ENCODE measurements around the gene TUBB1. TPM values are rescaled to one million over a fixed set of nuclear protein-coding genes. Genes with fewer than 3 reads are reported as not detected.
A peak's percentile ranks its signal among the peaks of the same experiment; 100 is the strongest.

The TUBB1 gene
- polyA plus RNA-seq, 1 donor (not counting 4 experiments of a cell fraction or from before 2014, with no cell fraction given), result 0.03 TPM

DNA sequence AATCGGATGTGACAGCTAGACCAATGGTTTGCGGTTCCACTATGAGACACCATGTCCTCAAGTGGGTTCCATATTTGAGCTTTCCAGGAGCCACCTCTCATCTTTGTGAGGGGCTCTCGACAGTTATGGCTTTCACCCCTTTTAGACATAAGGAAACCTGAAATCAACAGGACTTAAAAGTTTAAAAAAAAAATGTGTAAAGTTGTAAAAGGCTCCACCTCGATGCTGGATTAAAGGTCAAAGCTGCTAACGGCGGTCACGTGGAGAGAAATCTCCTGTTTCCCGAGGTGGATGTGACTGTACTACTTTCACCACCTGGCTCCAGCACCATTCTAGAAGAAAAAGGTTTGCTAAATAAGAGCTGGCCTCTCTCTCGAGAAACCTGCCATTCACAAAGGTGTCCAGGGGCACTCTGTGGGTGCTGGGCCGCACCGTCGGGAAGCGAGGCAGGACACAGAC is 12.4 kb downstream of the TUBB1 start:
- FAIRE-seq, result no peak
- Histone ChIP-seq H3K79me2 (ENCODE audit: control insufficient read depth, insufficient read depth, low read length) (peaks cover 64% of the 10 kb centered on the region), H3K4me3 (ENCODE audit: control insufficient read depth in 2 of 3, extremely low read depth in 1 of 3, insufficient read depth in 2 of 3, low read depth in 1 of 3, low read length in 3 of 3) (peak overlapping the region; percentile 69 to 93 (median 71)), H3K9me3 (ENCODE audit: control insufficient read depth, low read depth, low read length) (no peaks in the 10 kb centered on the region), H3K4me1 (ENCODE audit: control insufficient read depth, extremely low read depth, insufficient read depth, low read length) (peaks cover 31% of the 10 kb centered on the region), H3K9ac (ENCODE audit: control insufficient read depth, extremely low read depth, insufficient read depth, low read length) (peak overlapping the region; percentile 81), H3K4me2 (ENCODE audit: control insufficient read depth, extremely low read depth, insufficient read depth, low read depth, low read length) (peak overlapping the region; percentile 88), H4K20me1 (ENCODE audit: control insufficient read depth, extremely low read depth, insufficient read depth, low read length) (peaks cover 3% of the 10 kb centered on the region), H3K27ac (ENCODE audit: control insufficient read depth, insufficient read depth, low read length) (peak overlapping the region; percentile 72), H3K9me1 (ENCODE audit: control insufficient read depth, extremely low read depth, insufficient read depth, low read length) (no peaks in the 10 kb centered on the region), H2AFZ (ENCODE audit: control insufficient read depth, low read length) (peak overlapping the region; percentile 73), H3K36me3 (ENCODE audit: control insufficient read depth in 2 of 2, extremely low read depth in 1 of 2, insufficient read depth in 2 of 2, low read length in 2 of 2) (peaks cover 20 to 35% of the 10 kb centered on the region in 2 experiments), H3K27me3 (ENCODE audit: control insufficient read depth, extremely low read depth, insufficient read depth, low read length) (no peaks in the 10 kb centered on the region)
- TF ChIP-seq, protein P1, sequence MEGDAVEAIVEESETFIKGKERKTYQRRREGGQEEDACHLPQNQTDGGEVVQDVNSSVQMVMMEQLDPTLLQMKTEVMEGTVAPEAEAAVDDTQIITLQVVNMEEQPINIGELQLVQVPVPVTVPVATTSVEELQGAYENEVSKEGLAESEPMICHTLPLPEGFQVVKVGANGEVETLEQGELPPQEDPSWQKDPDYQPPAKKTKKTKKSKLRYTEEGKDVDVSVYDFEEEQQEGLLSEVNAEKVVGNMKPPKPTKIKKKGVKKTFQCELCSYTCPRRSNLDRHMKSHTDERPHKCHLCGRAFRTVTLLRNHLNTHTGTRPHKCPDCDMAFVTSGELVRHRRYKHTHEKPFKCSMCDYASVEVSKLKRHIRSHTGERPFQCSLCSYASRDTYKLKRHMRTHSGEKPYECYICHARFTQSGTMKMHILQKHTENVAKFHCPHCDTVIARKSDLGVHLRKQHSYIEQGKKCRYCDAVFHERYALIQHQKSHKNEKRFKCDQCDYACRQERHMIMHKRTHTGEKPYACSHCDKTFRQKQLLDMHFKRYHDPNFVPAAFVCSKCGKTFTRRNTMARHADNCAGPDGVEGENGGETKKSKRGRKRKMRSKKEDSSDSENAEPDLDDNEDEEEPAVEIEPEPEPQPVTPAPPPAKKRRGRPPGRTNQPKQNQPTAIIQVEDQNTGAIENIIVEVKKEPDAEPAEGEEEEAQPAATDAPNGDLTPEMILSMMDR (optimal IDR thresholded peaks at IDR 0.05 in 1 of 3, IDR thresholded peaks at IDR 0.05 in 1 of 3, conservative IDR thresholded peaks at IDR 0.05 in 1 of 3; ENCODE audit: extremely low read depth in 1 of 3, insufficient read depth in 2 of 3, low read length in 3 of 3), result no peak
- no peak for TF ChIP-seq EZH2 (IDR thresholded peaks at IDR 0.05; ENCODE audit: low read length)
- DNase-seq (ENCODE audit: low read depth, low spot score), result no peak
- dilution Hi-C loops (cut with MboI; ENCODE audit: extremely low pct_ligation_motif_present, low sequenced_read_pairs), result no loop called here

DNA sequence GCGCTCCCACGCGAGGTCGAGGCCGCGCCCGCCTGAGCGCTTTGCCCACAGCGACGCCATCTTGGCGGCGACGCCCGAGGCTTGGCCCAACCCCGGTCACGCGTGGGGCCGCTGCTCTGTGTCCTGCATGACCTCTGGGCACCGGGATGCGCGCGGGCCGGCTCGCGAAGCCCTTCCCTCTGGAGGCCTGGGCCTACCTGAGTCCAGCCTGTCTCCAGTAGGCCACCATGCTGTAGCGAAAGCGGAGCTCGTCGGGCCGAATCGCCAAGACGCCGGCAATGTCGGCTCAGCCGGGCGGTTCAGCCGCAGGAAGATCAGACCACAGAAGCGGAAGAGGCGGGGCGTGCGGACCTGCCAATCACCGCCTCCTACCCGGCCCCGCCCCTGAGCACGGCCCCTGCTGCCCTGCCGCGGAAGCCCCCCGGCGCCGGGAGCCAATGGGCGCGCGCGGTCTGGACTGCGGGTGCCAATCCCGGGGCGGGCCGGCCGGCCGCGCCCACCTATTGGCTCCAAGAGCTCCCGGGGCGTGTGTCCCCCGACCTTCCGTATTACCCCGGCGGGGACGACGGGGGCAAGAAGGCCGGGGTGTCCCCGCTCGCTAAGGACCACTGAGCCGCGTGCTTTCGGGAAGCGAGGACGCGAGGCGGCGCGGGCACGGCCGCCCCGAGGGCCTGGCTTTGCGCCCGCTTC is 12.9 kb downstream of the TUBB1 start, which contains the start of gene ATP5F1E:
Gene ATP5F1E (minus strand): TSS at position 313 of the 690 bp plus-strand sequence. CDS start 84 bp downstream, at position 229.
- H3K27ac ChIP-seq (ENCODE audit: control insufficient read depth, insufficient read depth, low read length), result peak within 1 kb of the TSS; percentile 72
- peak within 1 kb of the TSS; percentile 81 for H3K9ac ChIP-seq (ENCODE audit: control insufficient read depth, extremely low read depth, insufficient read depth, low read length)
- dilution Hi-C loops (cut with MboI; ENCODE audit: extremely low pct_ligation_motif_present, low sequenced_read_pairs), result no loop called here
- peaks cover 24 to 36% of the 10 kb centered on the region in 2 experiments for H3K36me3 ChIP-seq (ENCODE audit: control insufficient read depth in 2 of 2, extremely low read depth in 1 of 2, insufficient read depth in 2 of 2, low read length in 2 of 2)
- DNase-seq (ENCODE audit: low read depth, low spot score), result peak; percentile 54
- H4K20me1 ChIP-seq (ENCODE audit: control insufficient read depth, extremely low read depth, insufficient read depth, low read length), result peaks cover 3% of the 10 kb centered on the region
- TF ChIP-seq, protein P1 (optimal IDR thresholded peaks at IDR 0.05 in 1 of 3, IDR thresholded peaks at IDR 0.05 in 1 of 3, conservative IDR thresholded peaks at IDR 0.05 in 1 of 3; ENCODE audit: extremely low read depth in 1 of 3, insufficient read depth in 2 of 3, low read length in 3 of 3), result no peak
- no peak for TF ChIP-seq EZH2 (IDR thresholded peaks at IDR 0.05; ENCODE audit: low read length)
- H2AFZ ChIP-seq (ENCODE audit: control insufficient read depth, low read length), result peak within 1 kb of the TSS; percentile 73
- no peaks in the 10 kb centered on the region for H3K9me1 ChIP-seq (ENCODE audit: control insufficient read depth, extremely low read depth, insufficient read depth, low read length)
- H3K4me1 ChIP-seq (ENCODE audit: control insufficient read depth, extremely low read depth, insufficient read depth, low read length), result peaks cover 31% of the 10 kb centered on the region
- peak within 1 kb of the TSS; percentile 96 for H3K4me2 ChIP-seq (ENCODE audit: control insufficient read depth, extremely low read depth, insufficient read depth, low read depth, low read length)
- peak within 1 kb of the TSS; percentile 69 to 93 (median 71) for H3K4me3 ChIP-seq (ENCODE audit: control insufficient read depth in 2 of 3, extremely low read depth in 1 of 3, insufficient read depth in 2 of 3, low read depth in 1 of 3, low read length in 3 of 3)
- peaks cover 62% of the 10 kb centered on the region for H3K79me2 ChIP-seq (ENCODE audit: control insufficient read depth, insufficient read depth, low read length)
- FAIRE-seq, result no peak
- no peaks in the 10 kb centered on the region for H3K9me3 ChIP-seq (ENCODE audit: control insufficient read depth, low read depth, low read length)
- H3K27me3 ChIP-seq (ENCODE audit: control insufficient read depth, extremely low read depth, insufficient read depth, low read length), result no peaks in the 10 kb centered on the region

Measured in keratinocyte (primary cell).